B cell (primary cell): Measurements from ENCODE around the gene SLIT3. TPM values are rescaled to one million over a fixed set of nuclear protein-coding genes. Genes with fewer than 3 reads are reported as not detected.

Experiments used
- ATAC-seq: fragments of 200-7000 bp; cut with Tn5 transposase; one replicate; pipeline ENCODE4 v1.10.0; 2021; ENCODE audit warnings: low read depth, mild to moderate bottlenecking, moderate number of reproducible peaks, moderate library complexity
- CTCF ChIA-PET: fragments of 350-600 bp; sonication (Branson Sonifier 250); formaldehyde crosslinking; loops from one replicate; lab custom pipeline; 2021; ENCODE audit warnings: antibody characterized with exemption, inconsistent platforms; lab: Charles Lee
- POLR2A ChIA-PET: fragments of 350-600 bp; sonication (Branson Sonifier 250); formaldehyde crosslinking; loops from one replicate; lab custom pipeline; 2021; ENCODE audit warnings: antibody characterized with exemption; lab: Charles Lee
- DNase-seq: peaks from one replicate; pipeline ENCODE4 v3.0.0; 2013
- H2AFZ ChIP-seq: 2 replicates; pipeline ENCODE4 v1.6.1; 2012; ENCODE audit warnings: mild to moderate bottlenecking, low read depth, low read length; ENCODE audit not compliant: insufficient read depth, poor library complexity, severe bottlenecking
- H3K27ac ChIP-seq, 2 donors: 1 replicate in 1 of 2; 2 replicates in 1 of 2; pipeline ENCODE4 v1.5.1; 2012 to 2013; ENCODE audit warnings: low read length in 2 of 2, mild to moderate bottlenecking in 2 of 2, moderate library complexity in 1 of 2
- H3K27me3 ChIP-seq, 4 experiments: fragments of 200-600 bp in 1 of 4; sonication (generic) in 1 of 4; replicated peaks in 1 of 4; 1 replicate in 2 of 4; 2 replicates in 2 of 4; pipeline versions ENCODE4 v1.6.1 to v1.7.0; 2013 to 2016; ENCODE audit warnings: low read length in 3 of 4, mild to moderate bottlenecking in 2 of 4, mixed read lengths in 1 of 4, moderate library complexity in 1 of 4; ENCODE audit not compliant: insufficient read depth in 4 of 4, control insufficient read depth in 3 of 4; ENCODE audit errors: control extremely low read depth in 1 of 4
- H3K36me3 ChIP-seq, 2 experiments: replicated peaks in 1 of 2; 1 replicate in 1 of 2; 2 replicates in 1 of 2; pipeline versions ENCODE4 v1.6.1 to v1.7.1; 2013; ENCODE audit warnings: low read length in 1 of 2; ENCODE audit not compliant: insufficient read depth in 2 of 2, control insufficient read depth in 1 of 2; ENCODE audit errors: control extremely low read depth in 1 of 2, extremely low read depth in 1 of 2
- H3K4me1 ChIP-seq, 2 donors: fragments of 200-600 bp in 1 of 2; sonication (generic) in 1 of 2; 1 replicate in 1 of 2; 2 replicates in 1 of 2; pipeline versions ENCODE4 v1.5.1 to v1.6.1; 2013 to 2017; ENCODE audit warnings: low read length in 2 of 2; ENCODE audit not compliant: control insufficient read depth in 2 of 2, insufficient read depth in 2 of 2
- H3K4me2 ChIP-seq: replicated peaks from 2 replicates; pipeline ENCODE3; 2012; ENCODE audit warnings: mild to moderate bottlenecking, low read depth, low read length; ENCODE audit not compliant: poor library complexity, severe bottlenecking
- H3K4me3 ChIP-seq, 5 experiments: fragments of 200-600 bp in 1 of 5; sonication (generic) in 1 of 5; 1 replicate in 3 of 5; 2 replicates in 2 of 5; pipeline versions ENCODE4 v1.5.1 to v1.7.0; 2011 to 2016; ENCODE audit warnings: low read length in 4 of 5, mild to moderate bottlenecking in 4 of 5, low read depth in 2 of 5, control low read depth in 1 of 5, moderate library complexity in 1 of 5; ENCODE audit not compliant: insufficient read depth in 1 of 5; ENCODE audit errors: control extremely low read depth in 1 of 5, extremely low read depth in 1 of 5
- H3K79me2 ChIP-seq: fragments of 200-600 bp; sonication (generic); one replicate; pipeline ENCODE4 v1.6.0; 2016; ENCODE audit warnings: low read length; ENCODE audit not compliant: control insufficient read depth, insufficient read depth
- H3K9ac ChIP-seq: fragments of 200-600 bp; sonication (generic); 2 replicates; pipeline ENCODE4 v1.6.1; 2017; ENCODE audit warnings: mild to moderate bottlenecking, low read length, moderate library complexity
- H3K9me3 ChIP-seq, 3 donors: one replicate each; pipeline versions ENCODE4 v1.6.1 to v1.7.1; 2013; ENCODE audit warnings: low read length in 2 of 3; ENCODE audit not compliant: control insufficient read depth in 2 of 3, insufficient read depth in 1 of 3; ENCODE audit errors: control extremely low read depth in 1 of 3
- H4K20me1 ChIP-seq: 2 replicates; pipeline ENCODE4 v1.6.0; 2012; ENCODE audit warnings: mild to moderate bottlenecking, low read length; ENCODE audit not compliant: insufficient read depth, control insufficient read depth, poor library complexity, severe bottlenecking
- H3K27ac Mint-ChIP-seq: one replicate; pipeline ENCODE4 v1.8.0; 2021; ENCODE audit warnings: mixed read lengths
- H3K27me3 Mint-ChIP-seq: one replicate; pipeline ENCODE4 v1.8.0; 2021; ENCODE audit warnings: mixed read lengths
- H3K4me1 Mint-ChIP-seq: one replicate; pipeline ENCODE4 v1.8.0; 2021; ENCODE audit warnings: mixed read lengths
- H3K4me3 Mint-ChIP-seq: one replicate; pipeline ENCODE4 v1.8.0; 2021; ENCODE audit warnings: mixed read lengths
- H3K9me3 Mint-ChIP-seq: one replicate; pipeline ENCODE4 v1.8.0; 2022; ENCODE audit warnings: mixed read lengths; ENCODE audit not compliant: insufficient read depth
- CTCF ChIP-seq: fragments of 200-600 bp; IDR thresholded peaks from one replicate; pipeline ENCODE4 v1.8.0; 2022; ENCODE audit warnings: antibody characterized with exemption, mild to moderate bottlenecking
- EZH2 ChIP-seq: IDR thresholded peaks from 2 replicates; pipeline ENCODE4 v1.6.1; 2012; ENCODE audit warnings: borderline replicate concordance, low read depth, mild to moderate bottlenecking, moderate library complexity, low read length; ENCODE audit not compliant: insufficient read depth, poor library complexity, severe bottlenecking
- WGBS: methylation state at CpG from one replicate; pipeline ENCODE4 v1.1.5; 2013; ENCODE audit warnings: missing lambda C conversion rate; ENCODE audit not compliant: insufficient coverage; 5-methylcytosine and 5-hydroxymethylcytosine counted together
- intact Hi-C: fragments of 100-400 bp; cut with micrococcal nuclease; formaldehyde crosslinking; loops from one replicate; pipeline ENCODE4 v1.10.0; 2022
- polyA plus RNA-seq: library from polyadenylated mRNA; depleted of rRNA; stranded (reverse); fragments of >200 nt; gene quantifications from 2 replicates; pipeline ENCODE4 v1.2.3, GENCODE V29; 2012
- total RNA-seq, 2 donors: library from RNA; stranded (reverse); fragments of 120-200 nt in 1 of 2; gene quantifications; 1 replicate in 1 of 2; 2 replicates in 1 of 2; pipeline versions ENCODE4 v1.2.3 to v1.2.4, GENCODE V29; 2013 to 2022

Gene SLIT3
- total and polyA plus RNA-seq, 2 donors (not counting 1 experiment from before 2014, with no cell fraction given) = not detected

- Histone ChIP-seq H4K20me1 (no peaks in the 10 kb centered on the region), H3K27ac (no peak overlapping the region), H3K4me2 (no peak overlapping the region), H3K9me3 (no peaks in the 10 kb centered on the region), H3K9ac (no peak overlapping the region), H3K4me3 (no peak overlapping the region), H2AFZ (no peak overlapping the region), H3K79me2 (no peaks in the 10 kb centered on the region), H3K27me3 (no peaks in the 10 kb centered on the region), H3K4me1 (no peaks in the 10 kb centered on the region), H3K36me3 (no peaks in the 10 kb centered on the region)
- DNase-seq (no peak), ATAC-seq (no peak)
- no peaks in the 10 kb centered on the region for H3K27me3 Mint-ChIP-seq
- WGBS = 89% methylated on average over 3 of the region's 3 CpGs
- no peaks in the 10 kb centered on the region for H3K9me3 Mint-ChIP-seq
- H3K4me3 Mint-ChIP-seq = no peak overlapping the region
- no peak overlapping the region for H3K27ac Mint-ChIP-seq
- no peaks in the 10 kb centered on the region for H3K4me1 Mint-ChIP-seq
- TF ChIP-seq CTCF = no peak
- no peak for TF ChIP-seq EZH2
- ChIA-PET POLR2A (no interaction called here), CTCF (no interaction called here)
- intact Hi-C loops = no loop called here
Measured at GRCh38 chr5:168961681-168962080, 339.3 kb downstream of the SLIT3 start.

- WGBS = 8% methylated on average over 2 of the region's 2 CpGs
Measured at GRCh38 chr5:168960497-168960896, 340.4 kb downstream of the SLIT3 start.

More at GRCh38 chr5:168960497-168960896, 340.4 kb downstream of the SLIT3 start:
- Mint-ChIP-seq H3K4me3 (no peak overlapping the region), H3K27ac (no peak overlapping the region), H3K9me3 (no peaks in the 10 kb centered on the region), H3K27me3 (no peaks in the 10 kb centered on the region), H3K4me1 (no peaks in the 10 kb centered on the region)
- CTCF ChIA-PET = no interaction called here
- POLR2A ChIA-PET = no interaction called here
- no peaks in the 10 kb centered on the region for H3K79me2 ChIP-seq
- no peaks in the 10 kb centered on the region for H3K36me3 ChIP-seq
- no peak overlapping the region for H3K4me3 ChIP-seq
- no peak overlapping the region for H3K27ac ChIP-seq
- no peak overlapping the region for H3K4me2 ChIP-seq
- intact Hi-C loops = no loop called here
- H4K20me1 ChIP-seq = no peaks in the 10 kb centered on the region
- no peaks in the 10 kb centered on the region for H3K27me3 ChIP-seq
- no peaks in the 10 kb centered on the region for H3K4me1 ChIP-seq
- no peak overlapping the region for H3K9ac ChIP-seq
- DNase-seq (no peak), ATAC-seq (no peak)
- no peaks in the 10 kb centered on the region for H3K9me3 ChIP-seq
- no peak overlapping the region for H2AFZ ChIP-seq
- TF ChIP-seq EZH2 (no peak), CTCF (no peak)
